Ascending aorta (tissue), 2 donors: ENCODE data around the gene GLIS2. TPM values are rescaled to one million over a fixed set of nuclear protein-coding genes. Genes with fewer than 3 reads are reported as not detected.

ENCODE experiments used
- DNase-seq, 2 donors: peaks; one replicate each; pipeline ENCODE4 v3.0.0-alpha.2; 2019; ENCODE audit warnings: low spot score in 2 of 2
- H3K27ac ChIP-seq, 2 donors: fragments of 200-600 bp; sonication (generic); one replicate each; pipeline ENCODE4 v1.5.1; 2016 to 2017; ENCODE audit warnings: mild to moderate bottlenecking in 1 of 2
- H3K27me3 ChIP-seq: fragments of 200-600 bp; sonication (generic); one replicate; pipeline ENCODE4 v1.5.1; 2017
- H3K36me3 ChIP-seq, 2 donors: fragments of 200-600 bp; sonication (generic); one replicate each; pipeline ENCODE4 v1.5.1; 2016
- H3K4me1 ChIP-seq, 2 donors: fragments of 200-600 bp; sonication (generic); one replicate each; pipeline ENCODE4 v1.5.1; 2016 to 2017; ENCODE audit warnings: mild to moderate bottlenecking in 1 of 2
- H3K4me3 ChIP-seq, 2 donors: fragments of 200-600 bp; sonication (generic); one replicate each; pipeline ENCODE4 v1.5.1; 2016 to 2017; ENCODE audit warnings: mild to moderate bottlenecking in 1 of 2
- H3K9me3 ChIP-seq, 2 donors: fragments of 200-600 bp; sonication (generic); one replicate each; pipeline ENCODE4 v1.5.1; 2016
- intact Hi-C: fragments of 100-400 bp; cut with DNase I; formaldehyde crosslinking; loops from one replicate; pipeline ENCODE4 v1.15.1; 2023
- total RNA-seq: library from RNA; depleted of rRNA; stranded (reverse); fragments of >200 nt; gene quantifications from one replicate; pipeline ENCODE4 v1.1.0, GENCODE V29; 2016
- TF ChIP-seq, protein P1 (sequence below), 3 experiments: fragments of 200-600 bp in 2 of 3; fragments of 450-650 bp in 1 of 3; sonication (generic) in 2 of 3; IDR thresholded peaks; one replicate each; pipeline ENCODE4 v1.5.1; 2016 to 2019; ENCODE audit warnings: antibody characterized with exemption in 3 of 3, mild to moderate bottlenecking in 1 of 3, moderate library complexity in 1 of 3

GLIS2 gene
- total RNA-seq, 1 donor from 2014 or later, result 16.8 TPM

DNA sequence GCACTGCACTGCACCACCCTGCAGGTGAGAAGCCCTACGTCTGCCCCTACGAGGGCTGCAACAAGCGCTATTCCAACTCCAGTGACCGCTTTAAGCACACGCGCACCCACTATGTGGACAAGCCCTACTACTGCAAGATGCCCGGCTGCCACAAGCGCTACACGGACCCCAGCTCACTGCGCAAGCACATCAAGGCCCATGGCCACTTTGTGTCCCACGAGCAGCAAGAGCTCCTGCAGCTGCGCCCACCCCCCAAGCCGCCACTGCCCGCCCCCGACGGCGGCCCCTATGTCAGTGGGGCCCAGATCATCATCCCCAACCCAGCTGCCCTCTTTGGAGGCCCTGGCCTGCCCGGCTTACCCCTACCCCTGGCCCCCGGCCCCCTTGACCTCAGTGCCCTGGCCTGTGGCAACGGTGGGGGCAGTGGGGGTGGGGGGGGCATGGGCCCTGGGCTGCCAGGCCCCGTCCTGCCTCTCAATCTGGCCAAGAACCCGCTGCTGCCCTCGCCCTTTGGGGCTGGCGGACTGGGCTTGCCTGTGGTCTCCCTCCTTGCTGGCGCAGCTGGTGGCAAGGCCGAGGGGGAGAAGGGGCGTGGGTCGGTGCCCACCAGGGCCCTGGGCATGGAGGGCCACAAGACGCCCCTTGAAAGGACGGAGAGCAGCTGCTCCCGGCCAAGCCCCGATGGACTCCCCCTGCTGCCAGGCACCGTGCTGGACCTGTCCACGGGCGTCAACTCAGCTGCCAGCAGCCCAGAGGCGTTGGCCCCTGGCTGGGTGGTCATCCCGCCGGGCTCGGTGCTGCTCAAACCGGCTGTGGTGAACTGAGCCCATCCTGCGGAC is 21.1 kb downstream of the GLIS2 start:
- H3K36me3 ChIP-seq, result peaks cover 66 to 76% of the 10 kb centered on the region in 2 donors
- no peak overlapping the region for H3K27ac ChIP-seq
- no peaks in the 10 kb centered on the region for H3K9me3 ChIP-seq
- TF ChIP-seq, protein P1, sequence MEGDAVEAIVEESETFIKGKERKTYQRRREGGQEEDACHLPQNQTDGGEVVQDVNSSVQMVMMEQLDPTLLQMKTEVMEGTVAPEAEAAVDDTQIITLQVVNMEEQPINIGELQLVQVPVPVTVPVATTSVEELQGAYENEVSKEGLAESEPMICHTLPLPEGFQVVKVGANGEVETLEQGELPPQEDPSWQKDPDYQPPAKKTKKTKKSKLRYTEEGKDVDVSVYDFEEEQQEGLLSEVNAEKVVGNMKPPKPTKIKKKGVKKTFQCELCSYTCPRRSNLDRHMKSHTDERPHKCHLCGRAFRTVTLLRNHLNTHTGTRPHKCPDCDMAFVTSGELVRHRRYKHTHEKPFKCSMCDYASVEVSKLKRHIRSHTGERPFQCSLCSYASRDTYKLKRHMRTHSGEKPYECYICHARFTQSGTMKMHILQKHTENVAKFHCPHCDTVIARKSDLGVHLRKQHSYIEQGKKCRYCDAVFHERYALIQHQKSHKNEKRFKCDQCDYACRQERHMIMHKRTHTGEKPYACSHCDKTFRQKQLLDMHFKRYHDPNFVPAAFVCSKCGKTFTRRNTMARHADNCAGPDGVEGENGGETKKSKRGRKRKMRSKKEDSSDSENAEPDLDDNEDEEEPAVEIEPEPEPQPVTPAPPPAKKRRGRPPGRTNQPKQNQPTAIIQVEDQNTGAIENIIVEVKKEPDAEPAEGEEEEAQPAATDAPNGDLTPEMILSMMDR (IDR thresholded peaks at IDR 0.05), result no peak
- H3K4me1 ChIP-seq, result peaks cover 0 to 6% of the 10 kb centered on the region in 2 donors
- H3K4me3 ChIP-seq, result no peak overlapping the region
- intact Hi-C loops, result no loop called here
- DNase-seq, result no peak
- H3K27me3 ChIP-seq, result no peaks in the 10 kb centered on the region

DNA sequence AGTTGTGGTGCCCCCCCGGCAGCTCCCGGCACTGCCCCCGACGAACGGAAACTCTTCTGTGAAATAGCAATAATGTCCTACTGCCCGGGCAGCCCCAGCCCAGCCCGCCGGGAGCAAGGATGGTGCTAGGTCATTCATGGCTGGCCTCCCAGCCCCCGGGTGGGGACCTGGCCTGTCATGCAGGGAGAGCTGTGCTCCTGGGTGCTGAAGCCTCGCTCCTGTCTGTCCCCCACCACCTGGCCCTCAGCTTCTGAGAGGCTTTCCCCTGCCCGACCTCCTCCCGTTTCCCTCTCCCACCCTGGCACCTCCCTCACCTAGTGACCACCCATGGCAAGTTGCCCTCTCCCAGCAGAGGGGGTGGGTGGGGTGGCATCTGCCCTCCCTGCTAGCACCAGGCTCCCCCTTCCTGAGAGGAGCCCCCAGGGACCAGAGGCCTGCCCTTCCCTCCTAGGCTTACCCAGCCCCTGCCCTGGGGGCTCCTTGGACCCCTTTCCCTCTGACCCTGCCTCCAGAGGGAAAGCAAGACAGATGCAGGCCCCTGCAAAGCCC is 21.7 kb downstream of the GLIS2 start:
- Histone ChIP-seq H3K27ac (peak overlapping the region in 1 of 2 donors; percentile 59), H3K36me3 (peaks cover 62 to 70% of the 10 kb centered on the region in 2 donors), H3K4me1 (peaks cover 0 to 6% of the 10 kb centered on the region in 2 donors), H3K4me3 (no peak overlapping the region), H3K9me3 (no peaks in the 10 kb centered on the region), H3K27me3 (no peaks in the 10 kb centered on the region)
- intact Hi-C loops, result no loop called here
- TF ChIP-seq, protein P1 (IDR thresholded peaks at IDR 0.05), result no peak
- no peak for DNase-seq

DNA sequence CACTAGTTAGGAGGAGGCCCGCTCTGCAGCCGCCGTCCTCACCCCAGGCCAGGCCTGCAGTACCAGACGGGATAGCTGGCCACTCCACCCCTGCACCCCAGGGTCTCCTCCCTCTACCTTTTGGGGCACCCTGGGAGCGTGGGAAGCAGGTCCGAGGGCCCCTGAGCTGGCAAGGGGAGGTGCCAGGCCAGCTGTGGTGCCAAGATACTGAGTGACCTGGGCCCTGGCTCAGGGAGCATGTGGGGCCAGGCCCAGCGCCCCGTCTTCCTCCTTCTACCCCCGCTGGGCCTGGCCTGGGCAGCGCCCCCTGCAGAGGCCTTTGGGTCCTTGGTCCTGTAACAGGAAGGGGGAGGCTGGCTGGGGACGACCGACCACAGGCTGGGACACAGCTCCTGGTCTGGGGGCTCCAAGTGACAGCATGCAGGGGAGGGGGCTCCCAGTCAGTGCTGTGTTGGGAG is 22.3 kb downstream of the GLIS2 start:
- intact Hi-C loops, result no loop called here
- H3K27me3 ChIP-seq, result no peaks in the 10 kb centered on the region
- H3K27ac ChIP-seq, result peak overlapping the region; percentile 32 to 59
- H3K9me3 ChIP-seq, result no peaks in the 10 kb centered on the region
- peaks cover 57 to 68% of the 10 kb centered on the region in 2 donors for H3K36me3 ChIP-seq
- TF ChIP-seq, protein P1 (IDR thresholded peaks at IDR 0.05), result no peak
- no peak for DNase-seq
- peaks cover 0 to 6% of the 10 kb centered on the region in 2 donors for H3K4me1 ChIP-seq
- no peak overlapping the region for H3K4me3 ChIP-seq

DNA sequence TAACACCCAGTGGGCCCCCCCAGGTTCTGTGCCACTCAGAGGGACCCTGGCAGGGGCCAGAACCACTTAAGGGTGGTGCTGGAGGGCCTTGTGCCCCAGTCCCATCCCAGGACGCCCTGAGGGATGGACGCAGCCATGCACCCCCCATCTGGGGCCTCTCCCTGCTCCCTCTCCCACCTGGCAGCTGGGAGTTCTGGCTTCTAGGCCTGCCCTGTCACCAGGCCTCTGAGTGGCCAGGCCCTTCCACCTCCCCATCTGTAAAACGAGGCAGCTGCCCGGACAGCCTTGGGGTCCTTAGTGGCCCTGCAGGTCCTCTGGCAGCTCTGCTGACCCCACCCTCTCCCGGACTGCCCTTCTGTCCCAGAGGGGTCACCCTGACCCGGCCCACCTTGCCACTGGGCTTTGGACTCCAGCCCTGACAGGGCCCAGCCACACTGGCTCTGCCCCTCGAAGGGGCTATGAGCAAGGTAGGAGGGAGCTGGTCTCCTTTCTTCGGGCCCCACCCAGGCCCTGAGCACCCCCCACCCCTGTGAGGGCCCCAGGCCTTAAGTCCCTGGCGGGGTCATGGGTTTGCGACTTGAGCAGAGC is 22.9 kb downstream of the GLIS2 start:
- Histone ChIP-seq H3K27ac (peak overlapping the region; percentile 32 to 59), H3K36me3 (peaks cover 50 to 62% of the 10 kb centered on the region in 2 donors), H3K9me3 (no peaks in the 10 kb centered on the region), H3K4me1 (peaks cover 0 to 6% of the 10 kb centered on the region in 2 donors), H3K4me3 (no peak overlapping the region), H3K27me3 (no peaks in the 10 kb centered on the region)
- TF ChIP-seq, protein P1 (IDR thresholded peaks at IDR 0.05), result no peak
- intact Hi-C loops, result no loop called here
- no peak for DNase-seq

DNA sequence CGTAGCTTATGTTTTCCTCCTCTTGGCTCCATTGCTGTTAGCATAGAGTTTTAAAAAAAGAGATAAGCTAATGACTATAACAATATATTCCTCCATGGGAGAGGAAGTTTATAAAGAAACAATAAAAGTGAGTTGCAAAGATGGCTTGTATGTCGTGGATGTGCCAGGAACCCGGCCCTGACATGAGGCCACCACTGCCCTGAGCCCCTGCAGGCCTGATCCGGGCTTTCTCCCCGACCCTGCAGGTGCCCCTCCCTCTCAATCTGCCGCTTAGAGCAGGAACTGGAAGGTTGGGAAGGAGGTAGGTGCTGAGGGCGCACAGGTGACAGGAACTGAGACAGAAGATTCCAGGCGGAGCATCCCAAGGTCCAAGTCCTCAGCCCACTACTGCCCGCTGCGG is 23.6 kb downstream of the GLIS2 start:
- Histone ChIP-seq H3K27ac (peak overlapping the region in 1 of 2 donors; percentile 59), H3K9me3 (no peaks in the 10 kb centered on the region), H3K36me3 (peaks cover 46 to 60% of the 10 kb centered on the region in 2 donors), H3K4me1 (peaks cover 0 to 6% of the 10 kb centered on the region in 2 donors), H3K4me3 (no peak overlapping the region), H3K27me3 (no peaks in the 10 kb centered on the region)
- TF ChIP-seq, protein P1 (IDR thresholded peaks at IDR 0.05), result no peak
- intact Hi-C loops, result no loop called here
- DNase-seq, result no peak
